Uterus (tissue), 2 donors: ENCODE data around the gene H1-8.

ENCODE experiments used
- CTCF ChIP-seq, 4 experiments: fragments of 200-600 bp in 2 of 4; fragments of 450-650 bp in 2 of 4; sonication (generic) in 2 of 4; IDR thresholded peaks; one replicate each; pipeline ENCODE4 v1.5.1; 2016 to 2019; ENCODE audit warnings: antibody characterized with exemption in 4 of 4, mild to moderate bottlenecking in 2 of 4, moderate library complexity in 1 of 4
- POLR2A ChIP-seq, 2 donors: fragments of 450-650 bp; IDR thresholded peaks; one replicate each; pipeline ENCODE4 v1.6.1; 2016; ENCODE audit warnings: antibody characterized with exemption in 2 of 2, mild to moderate bottlenecking in 1 of 2, moderate library complexity in 1 of 2

GRCh38 chr3:129597087-129597999, 54.4 kb downstream of the H1-8 start:
- no peak for TF ChIP-seq POLR2A (IDR thresholded peaks at IDR 0.05)
- no peak for TF ChIP-seq CTCF (IDR thresholded peaks at IDR 0.05)
